ENCODE measurements around the gene UGT3A1. TPM values are rescaled to one million over a fixed set of nuclear protein-coding genes. Genes with fewer than 3 reads are reported as not detected.
"Not testable (repeated sequence)": the region's sequence is repeated elsewhere in the genome, so short reads cannot be mapped to it uniquely, and the experiment has no call there.

UGT3A1 gene
- total RNA-seq, 1 experiment from 2014 or later, result not detected

DNA sequence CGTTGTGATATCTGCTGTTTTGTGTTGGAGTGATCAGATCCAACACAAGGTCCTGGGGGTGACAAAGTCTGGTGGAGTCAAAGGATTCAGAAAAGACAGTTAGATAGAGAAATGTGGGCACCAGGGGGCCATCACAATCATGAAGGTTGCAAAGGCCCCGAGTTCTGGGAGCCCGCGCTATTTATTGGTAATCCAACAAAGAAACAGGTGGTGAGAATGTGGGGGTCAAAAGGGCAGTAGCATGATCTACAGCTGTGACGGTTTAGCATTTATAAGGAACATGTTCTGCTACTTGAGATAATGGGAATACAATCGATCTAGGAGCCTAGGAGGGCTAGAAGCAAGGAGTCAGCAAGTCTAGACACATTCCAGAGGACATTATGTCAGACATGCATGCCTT lies 31.1 kb upstream of the UGT3A1 start:
- H3K9me3 ChIP-seq (ENCODE audit: control insufficient read depth, insufficient read depth, low read depth, low read length); intact Hi-C loops (cut with micrococcal nuclease; ENCODE audit: unreplicated experiment); POLR2A ChIA-PET; ATAC-seq; H3K27ac ChIP-seq (ENCODE audit: low read length); H3K4me1 ChIP-seq (ENCODE audit: control insufficient read depth, insufficient read depth, low read length); H3K27me3 ChIP-seq (ENCODE audit: control insufficient read depth, insufficient read depth, low read length); H3K36me3 ChIP-seq (ENCODE audit: control insufficient read depth, insufficient read depth, low read length); BruUV-seq (replicated peaks); CTCF ChIA-PET; in situ Hi-C loops (cut with HindIII; ENCODE audit: low pct_unique_long_range_greater_than_20kb, low sequenced_read_pairs); H3K4me3 ChIP-seq (ENCODE audit: low read depth in 2 of 2, low read length in 2 of 2); DNase-seq (ENCODE audit: low read depth, low spot score): not testable (repeated sequence)

DNA sequence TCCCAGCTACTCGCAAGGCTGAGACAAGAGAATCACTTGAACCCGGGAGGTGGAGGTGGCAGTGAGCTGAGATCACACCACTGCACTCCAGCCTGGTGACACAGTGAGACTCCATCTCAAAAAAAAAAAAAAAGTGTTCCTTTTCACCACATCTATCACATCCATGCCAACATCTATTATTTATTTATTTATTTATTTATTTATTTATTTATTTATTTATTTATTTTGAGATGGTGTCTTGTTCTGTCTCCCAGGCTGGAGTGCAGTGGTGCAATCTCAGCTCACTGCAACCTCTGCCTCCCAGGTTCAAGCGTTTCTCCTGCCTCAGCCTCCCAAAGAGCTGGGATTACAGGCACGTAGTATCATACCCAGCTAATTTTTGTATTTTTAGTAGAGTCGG lies 28.4 kb upstream of the UGT3A1 start:
- in situ Hi-C loops (cut with HindIII; ENCODE audit: low pct_unique_long_range_greater_than_20kb, low sequenced_read_pairs); ATAC-seq; POLR2A ChIA-PET; H3K4me3 ChIP-seq (ENCODE audit: low read depth in 2 of 2, low read length in 2 of 2); BruUV-seq (replicated peaks); CTCF ChIA-PET; H3K27me3 ChIP-seq (ENCODE audit: control insufficient read depth, insufficient read depth, low read length); H3K9me3 ChIP-seq (ENCODE audit: control insufficient read depth, insufficient read depth, low read depth, low read length); H3K27ac ChIP-seq (ENCODE audit: low read length); DNase-seq (ENCODE audit: low read depth, low spot score); H3K4me1 ChIP-seq (ENCODE audit: control insufficient read depth, insufficient read depth, low read length); H3K36me3 ChIP-seq (ENCODE audit: control insufficient read depth, insufficient read depth, low read length); intact Hi-C loops (cut with micrococcal nuclease; ENCODE audit: unreplicated experiment): not testable (repeated sequence)

DNA sequence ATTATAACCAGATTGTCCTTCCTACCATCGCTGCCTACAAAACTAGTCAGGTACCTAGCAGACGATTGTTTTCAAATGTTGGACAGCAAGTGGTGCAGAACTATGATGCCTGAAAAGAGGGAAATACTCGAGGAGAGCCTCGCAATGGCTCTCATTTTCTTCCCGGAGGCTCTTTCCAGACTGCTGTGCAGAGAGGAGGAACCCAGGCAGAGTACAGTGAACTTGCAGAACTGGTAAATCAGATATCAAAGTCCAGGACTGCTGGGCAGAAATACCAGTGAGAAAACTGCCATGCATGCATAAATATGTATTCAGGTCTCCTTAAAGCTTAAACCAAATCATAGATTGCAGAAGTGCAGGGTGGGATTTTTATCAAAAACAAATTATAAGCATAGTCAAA lies 26.4 kb upstream of the UGT3A1 start:
- ATAC-seq (no peak), DNase-seq (ENCODE audit: low read depth, low spot score) (no peak)
- Histone ChIP-seq H3K9me3 (ENCODE audit: control insufficient read depth, insufficient read depth, low read depth, low read length) (no peaks in the 10 kb centered on the region), H3K4me3 (ENCODE audit: low read depth in 2 of 2, low read length in 2 of 2) (no peak overlapping the region), H3K27me3 (ENCODE audit: control insufficient read depth, insufficient read depth, low read length) (no peaks in the 10 kb centered on the region), H3K4me1 (ENCODE audit: control insufficient read depth, insufficient read depth, low read length) (no peaks in the 10 kb centered on the region), H3K27ac (ENCODE audit: low read length) (no peak overlapping the region), H3K36me3 (ENCODE audit: control insufficient read depth, insufficient read depth, low read length) (no peaks in the 10 kb centered on the region)
- in situ Hi-C loops (cut with HindIII; ENCODE audit: low pct_unique_long_range_greater_than_20kb, low sequenced_read_pairs) (no loop called here), intact Hi-C loops (cut with micrococcal nuclease; ENCODE audit: unreplicated experiment) (no loop called here)
- ChIA-PET POLR2A (no interaction called here), CTCF (no interaction called here)
- TF ChIP-seq SIN3A (IDR thresholded peaks at IDR 0.05; ENCODE audit: borderline replicate concordance, insufficient read depth, low read depth, low read length), result no peak
- TF ChIP-seq, protein P1, sequence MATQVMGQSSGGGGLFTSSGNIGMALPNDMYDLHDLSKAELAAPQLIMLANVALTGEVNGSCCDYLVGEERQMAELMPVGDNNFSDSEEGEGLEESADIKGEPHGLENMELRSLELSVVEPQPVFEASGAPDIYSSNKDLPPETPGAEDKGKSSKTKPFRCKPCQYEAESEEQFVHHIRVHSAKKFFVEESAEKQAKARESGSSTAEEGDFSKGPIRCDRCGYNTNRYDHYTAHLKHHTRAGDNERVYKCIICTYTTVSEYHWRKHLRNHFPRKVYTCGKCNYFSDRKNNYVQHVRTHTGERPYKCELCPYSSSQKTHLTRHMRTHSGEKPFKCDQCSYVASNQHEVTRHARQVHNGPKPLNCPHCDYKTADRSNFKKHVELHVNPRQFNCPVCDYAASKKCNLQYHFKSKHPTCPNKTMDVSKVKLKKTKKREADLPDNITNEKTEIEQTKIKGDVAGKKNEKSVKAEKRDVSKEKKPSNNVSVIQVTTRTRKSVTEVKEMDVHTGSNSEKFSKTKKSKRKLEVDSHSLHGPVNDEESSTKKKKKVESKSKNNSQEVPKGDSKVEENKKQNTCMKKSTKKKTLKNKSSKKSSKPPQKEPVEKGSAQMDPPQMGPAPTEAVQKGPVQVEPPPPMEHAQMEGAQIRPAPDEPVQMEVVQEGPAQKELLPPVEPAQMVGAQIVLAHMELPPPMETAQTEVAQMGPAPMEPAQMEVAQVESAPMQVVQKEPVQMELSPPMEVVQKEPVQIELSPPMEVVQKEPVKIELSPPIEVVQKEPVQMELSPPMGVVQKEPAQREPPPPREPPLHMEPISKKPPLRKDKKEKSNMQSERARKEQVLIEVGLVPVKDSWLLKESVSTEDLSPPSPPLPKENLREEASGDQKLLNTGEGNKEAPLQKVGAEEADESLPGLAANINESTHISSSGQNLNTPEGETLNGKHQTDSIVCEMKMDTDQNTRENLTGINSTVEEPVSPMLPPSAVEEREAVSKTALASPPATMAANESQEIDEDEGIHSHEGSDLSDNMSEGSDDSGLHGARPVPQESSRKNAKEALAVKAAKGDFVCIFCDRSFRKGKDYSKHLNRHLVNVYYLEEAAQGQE (IDR thresholded peaks at IDR 0.05; ENCODE audit: insufficient read depth in 1 of 2, low read depth in 2 of 2, low read length in 1 of 2), result no peak
- BruUV-seq (replicated peaks), result no TSS peak

DNA sequence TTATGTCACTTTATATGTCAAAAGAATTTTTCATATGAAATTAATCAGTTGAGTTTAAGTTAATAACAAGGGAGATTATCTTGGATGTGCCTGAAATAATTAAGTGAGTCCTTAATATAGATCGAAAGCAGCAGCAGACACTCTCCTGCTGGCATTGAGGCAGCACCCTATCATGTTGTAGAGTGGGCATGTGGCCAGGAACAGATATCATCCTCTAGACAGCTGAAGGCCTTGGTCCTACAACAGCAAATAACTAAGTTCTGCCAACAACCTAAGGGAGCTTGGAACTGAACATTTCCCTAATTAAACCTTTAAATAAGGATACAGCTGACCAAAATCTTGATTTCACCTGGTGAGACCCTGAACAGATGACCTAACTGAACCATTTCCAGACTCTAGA lies 25.8 kb upstream of the UGT3A1 start:
- POLR2A ChIA-PET, result no interaction called here

More for the DNA sequence above, 25.8 kb upstream of the UGT3A1 start:
- H3K36me3 ChIP-seq (ENCODE audit: control insufficient read depth, insufficient read depth, low read length), result no peaks in the 10 kb centered on the region
- in situ Hi-C loops (cut with HindIII; ENCODE audit: low pct_unique_long_range_greater_than_20kb, low sequenced_read_pairs) (no loop called here), intact Hi-C loops (cut with micrococcal nuclease; ENCODE audit: unreplicated experiment) (no loop called here)
- no TSS peak for BruUV-seq (replicated peaks)
- H3K4me1 ChIP-seq (ENCODE audit: control insufficient read depth, insufficient read depth, low read length), result no peaks in the 10 kb centered on the region
- TF ChIP-seq, protein P2, sequence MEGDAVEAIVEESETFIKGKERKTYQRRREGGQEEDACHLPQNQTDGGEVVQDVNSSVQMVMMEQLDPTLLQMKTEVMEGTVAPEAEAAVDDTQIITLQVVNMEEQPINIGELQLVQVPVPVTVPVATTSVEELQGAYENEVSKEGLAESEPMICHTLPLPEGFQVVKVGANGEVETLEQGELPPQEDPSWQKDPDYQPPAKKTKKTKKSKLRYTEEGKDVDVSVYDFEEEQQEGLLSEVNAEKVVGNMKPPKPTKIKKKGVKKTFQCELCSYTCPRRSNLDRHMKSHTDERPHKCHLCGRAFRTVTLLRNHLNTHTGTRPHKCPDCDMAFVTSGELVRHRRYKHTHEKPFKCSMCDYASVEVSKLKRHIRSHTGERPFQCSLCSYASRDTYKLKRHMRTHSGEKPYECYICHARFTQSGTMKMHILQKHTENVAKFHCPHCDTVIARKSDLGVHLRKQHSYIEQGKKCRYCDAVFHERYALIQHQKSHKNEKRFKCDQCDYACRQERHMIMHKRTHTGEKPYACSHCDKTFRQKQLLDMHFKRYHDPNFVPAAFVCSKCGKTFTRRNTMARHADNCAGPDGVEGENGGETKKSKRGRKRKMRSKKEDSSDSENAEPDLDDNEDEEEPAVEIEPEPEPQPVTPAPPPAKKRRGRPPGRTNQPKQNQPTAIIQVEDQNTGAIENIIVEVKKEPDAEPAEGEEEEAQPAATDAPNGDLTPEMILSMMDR (IDR thresholded peaks at IDR 0.05), result no peak
- TF ChIP-seq SIN3A (IDR thresholded peaks at IDR 0.05; ENCODE audit: borderline replicate concordance, insufficient read depth, low read depth, low read length) (no peak), POLR2AphosphoS5 (IDR thresholded peaks at IDR 0.05; ENCODE audit: low read depth, low read length) (no peak), TCF7L2 (IDR thresholded peaks at IDR 0.05; ENCODE audit: low read depth, low read length) (no peak)
- TF ChIP-seq, protein P1 (IDR thresholded peaks at IDR 0.05; ENCODE audit: insufficient read depth in 1 of 2, low read depth in 2 of 2, low read length in 1 of 2), result no peak
- no peaks in the 10 kb centered on the region for H3K27me3 ChIP-seq (ENCODE audit: control insufficient read depth, insufficient read depth, low read length)
- ATAC-seq (no peak), DNase-seq (ENCODE audit: low read depth, low spot score) (no peak)
- no peak overlapping the region for H3K4me3 ChIP-seq (ENCODE audit: low read depth in 2 of 2, low read length in 2 of 2)
- H3K27ac ChIP-seq (ENCODE audit: low read length), result no peak overlapping the region
- H3K9me3 ChIP-seq (ENCODE audit: control insufficient read depth, insufficient read depth, low read depth, low read length), result no peaks in the 10 kb centered on the region
- CTCF ChIA-PET, result no interaction called here
